T-helper 1 cell treated with Interleukin-12 subunit alpha and Interleukin-12 subunit beta and Interleukin-4 antibody, amounts not matched to agents 30 μg/mL and 1 μg/mL, for 36 hours (primary cell): ENCODE results near the gene OR9Q1.

Source experiments
- H3K27ac Mint-ChIP-seq: one replicate; pipeline ENCODE4 v1.8.0; 2021; ENCODE audit warnings: mild to moderate bottlenecking, mixed read lengths
- H3K27me3 Mint-ChIP-seq: one replicate; pipeline ENCODE4 v1.8.0; 2021; ENCODE audit warnings: low read depth, mixed read lengths
- H3K36me3 Mint-ChIP-seq: one replicate; pipeline ENCODE4 v1.8.0; 2021; ENCODE audit warnings: low read depth, mixed read lengths
- H3K4me1 Mint-ChIP-seq: one replicate; pipeline ENCODE4 v1.8.0; 2021; ENCODE audit warnings: low read depth, mixed read lengths
- H3K4me3 Mint-ChIP-seq: one replicate; pipeline ENCODE4 v1.8.0; 2021; ENCODE audit warnings: mild to moderate bottlenecking, moderate library complexity, mixed read lengths
- H3K9me3 Mint-ChIP-seq: one replicate; pipeline ENCODE4 v1.8.0; 2021; ENCODE audit warnings: mixed read lengths

The OR9Q1 gene

GRCh38 chr11:58004664-58005063 is 19.0 kb upstream of the OR9Q1 start:
- Mint-ChIP-seq H3K27ac (no peak overlapping the region), H3K9me3 (no peaks in the 10 kb centered on the region), H3K4me3 (no peak overlapping the region), H3K4me1 (no peaks in the 10 kb centered on the region), H3K27me3 (no peaks in the 10 kb centered on the region), H3K36me3 (no peaks in the 10 kb centered on the region)

GRCh38 chr11:58006940-58007339 is 16.7 kb upstream of the OR9Q1 start:
- Mint-ChIP-seq H3K27me3 (no peaks in the 10 kb centered on the region), H3K9me3 (no peaks in the 10 kb centered on the region), H3K4me3 (no peak overlapping the region), H3K36me3 (no peaks in the 10 kb centered on the region), H3K4me1 (no peaks in the 10 kb centered on the region), H3K27ac (no peak overlapping the region)

GRCh38 chr11:58011771-58012170 is 11.9 kb upstream of the OR9Q1 start:
- Mint-ChIP-seq H3K4me3 (no peak overlapping the region), H3K4me1 (no peaks in the 10 kb centered on the region), H3K9me3 (no peaks in the 10 kb centered on the region), H3K27ac (no peak overlapping the region), H3K27me3 (no peaks in the 10 kb centered on the region), H3K36me3 (no peaks in the 10 kb centered on the region)

GRCh38 chr11:58024601-58025091 is 965 bp downstream of the OR9Q1 start:
- no peaks in the 10 kb centered on the region for H3K36me3 Mint-ChIP-seq
- no peak overlapping the region for H3K27ac Mint-ChIP-seq
- H3K4me3 Mint-ChIP-seq, result no peak overlapping the region
- H3K27me3 Mint-ChIP-seq, result no peaks in the 10 kb centered on the region
- H3K4me1 Mint-ChIP-seq, result no peaks in the 10 kb centered on the region
- no peaks in the 10 kb centered on the region for H3K9me3 Mint-ChIP-seq

GRCh38 chr11:58027341-58027740 is 3.7 kb downstream of the OR9Q1 start:
- Mint-ChIP-seq H3K27me3 (no peaks in the 10 kb centered on the region), H3K36me3 (no peaks in the 10 kb centered on the region), H3K9me3 (peaks cover 6% of the 10 kb centered on the region), H3K4me1 (no peaks in the 10 kb centered on the region), H3K27ac (no peak overlapping the region), H3K4me3 (no peak overlapping the region)

GRCh38 chr11:58028687-58029411 is 5.2 kb downstream of the OR9Q1 start:
- Mint-ChIP-seq H3K9me3 (peaks cover 6% of the 10 kb centered on the region), H3K36me3 (no peaks in the 10 kb centered on the region), H3K4me3 (no peak overlapping the region), H3K4me1 (no peaks in the 10 kb centered on the region), H3K27ac (no peak overlapping the region), H3K27me3 (no peaks in the 10 kb centered on the region)

GRCh38 chr11:58030653-58031052 is 7.0 kb downstream of the OR9Q1 start, which contains the start of gene OR6Q1:
OR6Q1 (plus strand) TSS chr11:58030953; CDS start chr11:58030953, 0 bp downstream.
- H3K4me1 Mint-ChIP-seq, result no peaks in the 10 kb centered on the region
- no peaks in the 10 kb centered on the region for H3K27me3 Mint-ChIP-seq
- peaks cover 6% of the 10 kb centered on the region for H3K9me3 Mint-ChIP-seq

GRCh38 chr11:58034471-58034870 is 10.8 kb downstream of the OR9Q1 start:
- Mint-ChIP-seq H3K27ac (no peak overlapping the region), H3K9me3 (peaks cover 12% of the 10 kb centered on the region), H3K4me1 (no peaks in the 10 kb centered on the region), H3K27me3 (no peaks in the 10 kb centered on the region), H3K4me3 (no peak overlapping the region), H3K36me3 (no peaks in the 10 kb centered on the region)

More at GRCh38 chr11:58030653-58031052, 7.0 kb downstream of the OR9Q1 start, which contains the start of gene OR6Q1:
- H3K27ac Mint-ChIP-seq, result no peak within 1 kb of the TSS
- no peaks in the 10 kb centered on the region for H3K36me3 Mint-ChIP-seq
- H3K4me3 Mint-ChIP-seq, result no peak within 1 kb of the TSS

- Mint-ChIP-seq H3K27me3 (no peaks in the 10 kb centered on the region), H3K27ac (no peak overlapping the region), H3K36me3 (no peaks in the 10 kb centered on the region), H3K4me1 (no peaks in the 10 kb centered on the region), H3K4me3 (no peak overlapping the region), H3K9me3 (peaks cover 6% of the 10 kb centered on the region)
Measured at GRCh38 chr11:58039589-58039988, 15.9 kb downstream of the OR9Q1 start.

GRCh38 chr11:58043379-58043778 is 19.7 kb downstream of the OR9Q1 start:
- no peak overlapping the region for H3K4me3 Mint-ChIP-seq

GRCh38 chr11:58046231-58046630 is 22.6 kb downstream of the OR9Q1 start:
- Mint-ChIP-seq H3K9me3 (no peaks in the 10 kb centered on the region), H3K4me3 (no peak overlapping the region), H3K4me1 (no peaks in the 10 kb centered on the region), H3K36me3 (no peaks in the 10 kb centered on the region), H3K27ac (no peak overlapping the region), H3K27me3 (no peaks in the 10 kb centered on the region)

More at GRCh38 chr11:58043379-58043778, 19.7 kb downstream of the OR9Q1 start:
- Mint-ChIP-seq H3K36me3 (no peaks in the 10 kb centered on the region), H3K9me3 (no peaks in the 10 kb centered on the region), H3K27ac (no peak overlapping the region), H3K27me3 (no peaks in the 10 kb centered on the region), H3K4me1 (no peaks in the 10 kb centered on the region)

GRCh38 chr11:58047818-58048217 is 24.1 kb downstream of the OR9Q1 start:
- no peak overlapping the region for H3K4me3 Mint-ChIP-seq
- no peak overlapping the region for H3K27ac Mint-ChIP-seq
- H3K27me3 Mint-ChIP-seq, result no peaks in the 10 kb centered on the region
- no peaks in the 10 kb centered on the region for H3K4me1 Mint-ChIP-seq
- H3K36me3 Mint-ChIP-seq, result no peaks in the 10 kb centered on the region
- no peaks in the 10 kb centered on the region for H3K9me3 Mint-ChIP-seq

GRCh38 chr11:58055806-58056401 is 32.2 kb downstream of the OR9Q1 start:
- Mint-ChIP-seq H3K27me3 (no peaks in the 10 kb centered on the region), H3K4me1 (no peaks in the 10 kb centered on the region), H3K4me3 (no peak overlapping the region), H3K27ac (no peak overlapping the region), H3K36me3 (no peaks in the 10 kb centered on the region), H3K9me3 (no peaks in the 10 kb centered on the region)

GRCh38 chr11:58057481-58057880 is 33.8 kb downstream of the OR9Q1 start:
- Mint-ChIP-seq H3K9me3 (no peaks in the 10 kb centered on the region), H3K4me1 (no peaks in the 10 kb centered on the region), H3K27me3 (no peaks in the 10 kb centered on the region), H3K27ac (no peak overlapping the region), H3K4me3 (no peak overlapping the region), H3K36me3 (no peaks in the 10 kb centered on the region)

GRCh38 chr11:58058276-58059006 is 34.8 kb downstream of the OR9Q1 start:
- H3K4me1 Mint-ChIP-seq, result no peaks in the 10 kb centered on the region
- no peaks in the 10 kb centered on the region for H3K27me3 Mint-ChIP-seq
- no peaks in the 10 kb centered on the region for H3K36me3 Mint-ChIP-seq
- no peak overlapping the region for H3K4me3 Mint-ChIP-seq
- no peaks in the 10 kb centered on the region for H3K9me3 Mint-ChIP-seq
- no peak overlapping the region for H3K27ac Mint-ChIP-seq
